ENCODE measurements around the gene MYCN. TPM values are rescaled to one million over a fixed set of nuclear protein-coding genes. Genes with fewer than 3 reads are reported as not detected.

The MYCN gene
- total RNA-seq (1 to 10 TPM in 1 of 2 donors, not detected in 1; 1.3 TPM), polyA plus RNA-seq (under 1 TPM in 1 of 2 donors, not detected in 1; 0.16 TPM)

GRCh38 chr2:15939854-15940660 is at the start of gene MYCN:
Gene MYCN (plus strand): TSS chr2:15940550. CDS start chr2:15942065, 1,515 bp downstream.
- peaks cover 0 to 3% (median 2%) of the 10 kb centered on the region in 4 donors for H3K27me3 ChIP-seq (ENCODE audit: control insufficient read depth in 4 of 4, insufficient read depth in 4 of 4, low read length in 3 of 4)
- H3K36me3 ChIP-seq (ENCODE audit: control insufficient read depth in 4 of 4, insufficient read depth in 3 of 4, low read depth in 1 of 4, low read length in 3 of 4): peaks cover 0 to 2% (median 0%) of the 10 kb centered on the region in 4 donors
- TF ChIP-seq RAD21 (IDR thresholded peaks at IDR 0.05) (peak; percentile 84 to 88), CTCF (IDR thresholded peaks at IDR 0.05; ENCODE audit: low read depth, low read length, missing input control) (peak; percentile 2), MAX (IDR thresholded peaks at IDR 0.05) (no peak), ZBTB33 (IDR thresholded peaks at IDR 0.05) (no peak), EGR1 (IDR thresholded peaks at IDR 0.05; ENCODE audit: low read depth in 2 of 2) (peak in 1 of 2 donors; percentile 16), FOXA1 (IDR thresholded peaks at IDR 0.05) (no peak), HNF4A (conservative IDR thresholded peaks at IDR 0.05) (peak; percentile 34 to 35)
- no peak within 1 kb of the TSS for H3K27ac ChIP-seq (ENCODE audit: low read depth in 1 of 2, low read length in 2 of 2)
- DNase-seq (ENCODE audit: low spot score): peak; percentile 59
- no peak within 1 kb of the TSS for H3K9ac ChIP-seq (ENCODE audit: low read depth in 1 of 2, low read length in 2 of 2)
- no peaks in the 10 kb centered on the region for H3K9me3 ChIP-seq (ENCODE audit: control insufficient read depth in 4 of 4, low read length in 3 of 4)
- 2% methylated on average over 47 of the region's 47 CpGs for WGBS
- peak within 1 kb of the TSS; percentile 42 to 58 (median 50) for H3K4me3 ChIP-seq (ENCODE audit: low read depth in 1 of 3, low read length in 3 of 3)
- H3K4me1 ChIP-seq (ENCODE audit: control insufficient read depth in 4 of 4, insufficient read depth in 4 of 4, low read length in 3 of 4): peaks cover 22 to 52% (median 35%) of the 10 kb centered on the region in 4 donors

- Histone ChIP-seq H3K27me3 (ENCODE audit: control insufficient read depth in 4 of 4, insufficient read depth in 4 of 4, low read length in 3 of 4) (no peaks in the 10 kb centered on the region), H3K9me3 (ENCODE audit: control insufficient read depth in 4 of 4, low read length in 3 of 4) (no peaks in the 10 kb centered on the region), H3K27ac (ENCODE audit: low read depth in 1 of 2, low read length in 2 of 2) (no peak overlapping the region), H3K9ac (ENCODE audit: low read depth in 1 of 2, low read length in 2 of 2) (no peak overlapping the region), H3K4me1 (ENCODE audit: control insufficient read depth in 4 of 4, insufficient read depth in 4 of 4, low read length in 3 of 4) (no peaks in the 10 kb centered on the region), H3K4me3 (ENCODE audit: low read depth in 1 of 3, low read length in 3 of 3) (no peak overlapping the region), H3K36me3 (ENCODE audit: control insufficient read depth in 4 of 4, insufficient read depth in 3 of 4, low read depth in 1 of 4, low read length in 3 of 4) (no peaks in the 10 kb centered on the region)
- no peak for TF ChIP-seq CTCF (IDR thresholded peaks at IDR 0.05; ENCODE audit: low read depth, low read length, missing input control)
- no peak for TF ChIP-seq REST (IDR thresholded peaks at IDR 0.05)
- TF ChIP-seq NR2F2 (IDR thresholded peaks at IDR 0.05): no peak
- no peak for DNase-seq (ENCODE audit: low spot score)
- 79% methylated on average over 15 of the region's 15 CpGs for WGBS
These were observed 49.1 kb upstream of the MYCN start for GRCh38 chr2:15890936-15891905.
